IMR-90 (cell line): ENCODE measurements around the gene FHL2. TPM values are rescaled to one million over a fixed set of nuclear protein-coding genes. Genes with fewer than 3 reads are reported as not detected.

ENCODE experiments used
- ATAC-seq: fragments of 200-7000 bp; cut with Tn5 transposase; 2 replicates; pipeline ENCODE4 v1.9.1; 2020; ENCODE audit warnings: low read depth, mild to moderate bottlenecking, moderate library complexity
- BruUV-seq: library from RNA; stranded (reverse); fragments of 400-500 nt; replicated peaks from 2 replicates; lab custom pipeline; 2021; lab: Mats Ljungman, UMichigan
- CTCF ChIA-PET: fragments of 300-600 bp; formaldehyde crosslinking; extraction: SDS; loops from one replicate; lab custom pipeline; 2021; ENCODE audit warnings: antibody characterized with exemption; lab: Yijun Ruan, JAX
- POLR2A ChIA-PET: fragments of 300-600 bp; sonication (Branson Sonifier 250); formaldehyde crosslinking; loops from one replicate; lab custom pipeline; 2022; ENCODE audit warnings: antibody characterized with exemption; ENCODE audit not compliant: unreplicated experiment; lab: Charles Lee
- DNase-seq: peaks from one replicate; pipeline ENCODE4 v3.0.0; 2013
- H2AFZ ChIP-seq: replicated peaks from 2 replicates; pipeline ENCODE3; 2013; ENCODE audit warnings: low read length, mild to moderate bottlenecking; ENCODE audit not compliant: poor library complexity
- H2AK5ac ChIP-seq: 2 replicates; pipeline ENCODE4 v1.6.1; 2013; ENCODE audit warnings: low read depth, low read length, inconsistent platforms
- H2AK9ac ChIP-seq: replicated peaks from 2 replicates; pipeline ENCODE3; 2013; ENCODE audit warnings: mild to moderate bottlenecking, low read depth, low read length, moderate library complexity; ENCODE audit not compliant: poor library complexity
- H2BK120ac ChIP-seq: 2 replicates; pipeline ENCODE4 v1.6.1; 2013; ENCODE audit warnings: low read depth, low read length, inconsistent platforms
- H2BK15ac ChIP-seq: 3 replicates; pipeline ENCODE4 v1.6.1; 2013; ENCODE audit warnings: low read depth, low read length, inconsistent platforms
- H2BK20ac ChIP-seq: 2 replicates; pipeline ENCODE4 v1.6.1; 2013; ENCODE audit warnings: low read depth, mild to moderate bottlenecking, inconsistent platforms, low read length, moderate library complexity
- H2BK5ac ChIP-seq: 2 replicates; pipeline ENCODE4 v1.6.1; 2013; ENCODE audit warnings: mild to moderate bottlenecking, low read depth, low read length, inconsistent platforms; ENCODE audit not compliant: poor library complexity, severe bottlenecking
- H3K14ac ChIP-seq: replicated peaks from 2 replicates; pipeline ENCODE4 v1.6.1; 2013; ENCODE audit warnings: low read depth, low read length, inconsistent platforms
- H3K18ac ChIP-seq: 2 replicates; pipeline ENCODE4 v1.6.1; 2013; ENCODE audit warnings: low read depth, low read length, control low read depth
- H3K23ac ChIP-seq: 2 replicates; pipeline ENCODE4 v1.6.1; 2013; ENCODE audit warnings: low read depth, low read length, inconsistent platforms
- H3K27ac ChIP-seq: 2 replicates; pipeline ENCODE4 v1.5.1; 2013; ENCODE audit warnings: mild to moderate bottlenecking, control low read depth, low read length; ENCODE audit not compliant: insufficient read depth
- H3K27me3 ChIP-seq: 2 replicates; pipeline ENCODE4 v1.6.1; 2013; ENCODE audit warnings: low read length; ENCODE audit not compliant: control insufficient read depth, insufficient read depth
- H3K36me3 ChIP-seq: 2 replicates; pipeline ENCODE4 v1.6.1; 2013; ENCODE audit warnings: low read length, mixed read lengths; ENCODE audit not compliant: control insufficient read depth, insufficient read depth
- H3K4ac ChIP-seq: 2 replicates; pipeline ENCODE4 v1.6.1; 2013; ENCODE audit warnings: low read depth, low read length, inconsistent platforms
- H3K4me1 ChIP-seq: 2 replicates; pipeline ENCODE4 v1.6.1; 2013; ENCODE audit warnings: low read length, mixed read lengths; ENCODE audit not compliant: control insufficient read depth, insufficient read depth
- H3K4me2 ChIP-seq: 2 replicates; pipeline ENCODE4 v1.6.1; 2013; ENCODE audit warnings: low read depth, mild to moderate bottlenecking, control low read depth, low read length, moderate library complexity
- H3K4me3 ChIP-seq: 2 replicates; pipeline ENCODE4 v1.5.1; 2013; ENCODE audit warnings: low read depth, mild to moderate bottlenecking, control low read depth, low read length, moderate library complexity; ENCODE audit not compliant: insufficient read depth
- H3K56ac ChIP-seq: 2 replicates; pipeline ENCODE4 v1.6.1; 2013; ENCODE audit warnings: low read length, inconsistent platforms; ENCODE audit not compliant: insufficient read depth; ENCODE audit errors: extremely low read depth
- H3K79me1 ChIP-seq, 2 experiments: 2 replicates each; pipeline ENCODE4 v1.6.1; 2013; ENCODE audit warnings: low read length in 2 of 2, inconsistent platforms in 1 of 2, low read depth in 1 of 2
- H3K9ac ChIP-seq: 2 replicates; pipeline ENCODE4 v1.6.1; 2013; ENCODE audit warnings: low read depth, low read length, control low read depth
- H3K9me1 ChIP-seq: 2 replicates; pipeline ENCODE4 v1.6.1; 2013; ENCODE audit warnings: low read length, inconsistent platforms; ENCODE audit not compliant: insufficient read depth
- H3K9me3 ChIP-seq: 2 replicates; pipeline ENCODE4 v1.6.1; 2013; ENCODE audit warnings: low read length; ENCODE audit not compliant: control insufficient read depth, insufficient read depth
- H4K20me1 ChIP-seq: 2 replicates; pipeline ENCODE4 v1.6.1; 2013; ENCODE audit warnings: low read length, inconsistent platforms; ENCODE audit not compliant: insufficient read depth
- H4K5ac ChIP-seq: 2 replicates; pipeline ENCODE4 v1.6.1; 2013; ENCODE audit warnings: mild to moderate bottlenecking, low read depth, low read length, control low read depth
- H4K8ac ChIP-seq, 2 experiments: 2 replicates each; pipeline ENCODE4 v1.6.1; 2013; ENCODE audit warnings: low read depth in 2 of 2, low read length in 2 of 2, control low read depth in 1 of 2, inconsistent platforms in 1 of 2
- H4K91ac ChIP-seq: 2 replicates; pipeline ENCODE4 v1.6.1; 2013; ENCODE audit warnings: low read depth, low read length, inconsistent platforms; ENCODE audit not compliant: insufficient read depth
- BHLHE40 ChIP-seq: fragments of 150-350 bp; IDR thresholded peaks from 2 replicates; pipeline ENCODE4 v1.6.1; 2016; ENCODE audit warnings: mild to moderate bottlenecking, low read depth, low read length
- CEBPB ChIP-seq: IDR thresholded peaks from 2 replicates; pipeline ENCODE4 v1.6.1; 2012; ENCODE audit warnings: low read depth, low read length, improper control_type of control experiment
- CHD1 ChIP-seq: IDR thresholded peaks from 2 replicates; pipeline ENCODE4 v1.6.1; 2012; ENCODE audit warnings: low read depth, low read length, improper control_type of control experiment
- CTCF ChIP-seq: conservative IDR thresholded peaks from 2 replicates; pipeline ENCODE4 v1.5.1; 2012; ENCODE audit warnings: mild to moderate bottlenecking, low read depth, low read length, improper control_type of control experiment
- ELK1 ChIP-seq: fragments of 150-350 bp; IDR thresholded peaks from 2 replicates; pipeline ENCODE4 v1.6.1; 2016; ENCODE audit warnings: low read depth, mild to moderate bottlenecking, low read length, moderate library complexity, borderline replicate concordance
- FOS ChIP-seq: fragments of 150-350 bp; IDR thresholded peaks from 2 replicates; pipeline ENCODE4 v1.6.1; 2016; ENCODE audit warnings: low read depth, low read length
- MAFK ChIP-seq: IDR thresholded peaks from 2 replicates; pipeline ENCODE4 v1.6.1; 2012; ENCODE audit warnings: low read depth, low read length, improper control_type of control experiment
- MAZ ChIP-seq: IDR thresholded peaks from 2 replicates; pipeline ENCODE4 v1.6.1; 2012; ENCODE audit warnings: low read depth, mild to moderate bottlenecking, low read length, improper control_type of control experiment, moderate library complexity, borderline replicate concordance
- MXI1 ChIP-seq: IDR thresholded peaks from 2 replicates; pipeline ENCODE4 v1.6.1; 2012; ENCODE audit warnings: low read depth, mild to moderate bottlenecking, low read length, moderate library complexity, borderline replicate concordance
- NFE2L2 ChIP-seq: fragments of 150-350 bp; IDR thresholded peaks from 2 replicates; pipeline ENCODE4 v1.6.1; 2016; ENCODE audit warnings: low read depth, mild to moderate bottlenecking, low read length
- POLR2A ChIP-seq: IDR thresholded peaks from 2 replicates; pipeline ENCODE4 v1.6.1; 2012; ENCODE audit warnings: mild to moderate bottlenecking, low read depth, low read length
- RAD21 ChIP-seq: IDR thresholded peaks from 2 replicates; pipeline ENCODE4 v1.6.1; 2012; ENCODE audit warnings: low read length, improper control_type of control experiment
- RCOR1 ChIP-seq: IDR thresholded peaks from 2 replicates; pipeline ENCODE4 v1.6.1; 2012; ENCODE audit warnings: mild to moderate bottlenecking, low read length, improper control_type of control experiment; ENCODE audit not compliant: insufficient replicate concordance
- RFX5 ChIP-seq: IDR thresholded peaks from 2 replicates; pipeline ENCODE4 v1.8.0; 2012; ENCODE audit warnings: low read depth, mild to moderate bottlenecking, low read length, moderate library complexity
- SMC3 ChIP-seq: fragments of 150-350 bp; IDR thresholded peaks from 2 replicates; pipeline ENCODE4 v1.6.1; 2016; ENCODE audit warnings: low read depth, mild to moderate bottlenecking, antibody characterized with exemption, low read length, moderate library complexity
- USF2 ChIP-seq: fragments of 150-350 bp; IDR thresholded peaks from 2 replicates; pipeline ENCODE4 v1.6.1; 2017; ENCODE audit warnings: mild to moderate bottlenecking, antibody characterized with exemption, low read length, low read depth
- WGBS, 2 experiments: methylation state at CpG; one replicate each; pipeline versions ENCODE4 v1.1.5 to v1.1.7; 2013; ENCODE audit warnings: missing lambda C conversion rate in 2 of 2; ENCODE audit not compliant: insufficient read length in 1 of 2; ENCODE audit errors: extremely low coverage in 2 of 2; 5-methylcytosine and 5-hydroxymethylcytosine counted together
- dilution Hi-C: fragments of 300-500 bp; cut with HindIII; formaldehyde crosslinking; loops from one replicate; pipeline ENCODE4 v1.14.3; 2018; ENCODE audit warnings: low sequenced_read_pairs; ENCODE audit not compliant: unreplicated experiment
- in situ Hi-C: fragments of 300-500 bp; cut with MboI; formaldehyde crosslinking; loops from 3 replicates; pipeline ENCODE4 v1.14.3; 2019; ENCODE audit warnings: low sequenced_read_pairs, inconsistent platforms, mixed read lengths
- intact Hi-C: fragments of 100-400 bp; cut with micrococcal nuclease; formaldehyde crosslinking; loops from 2 replicates; pipeline ENCODE4 v1.10.0; 2022
- polyA plus RNA-seq, 3 experiments: library from polyadenylated mRNA; depleted of rRNA; stranded (reverse); fragments of >200 nt; gene quantifications; 2 replicates each; pipeline ENCODE4 v1.2.3, GENCODE V29; 2012; ENCODE audit warnings: low replicate concordance in 1 of 3
- total RNA-seq: library from RNA; depleted of rRNA; stranded (reverse); fragments of >200 nt; gene quantifications from 2 replicates; pipeline ENCODE4 v1.2.3, GENCODE V29; 2012

FHL2 gene
- total and polyA plus RNA-seq, 2 of the 4 experiments (the other 2 are of a cell fraction), result 464 to 550 TPM

- H3K4me2 ChIP-seq, result no peak overlapping the region
- no peak for DNase-seq
- H3K56ac ChIP-seq, result no peak overlapping the region
- peaks cover 4% of the 10 kb centered on the region for H3K36me3 ChIP-seq
- intact Hi-C loops (no loop called here), dilution Hi-C loops (no loop called here), in situ Hi-C loops (no loop called here)
- peaks cover 22% of the 10 kb centered on the region for H3K4me1 ChIP-seq
- H3K79me1 ChIP-seq, result peaks cover 12 to 17% of the 10 kb centered on the region in 2 experiments
- no peak overlapping the region for H2AK9ac ChIP-seq
- no peak overlapping the region for H2BK5ac ChIP-seq
- no peak overlapping the region for H3K4me3 ChIP-seq
- ChIA-PET POLR2A (no interaction called here), CTCF (interaction anchor here (0.6 kb wide), 1 partner anchor 10 kb away, joined by 3 read pairs; no protein-coding TSS in a partner anchor)
- WGBS, 2 experiments, result no CpG with 5 or more reads among the region's 7 CpGs
- no peak overlapping the region for H2BK15ac ChIP-seq
- no peak overlapping the region for H3K9ac ChIP-seq
- H3K27me3 ChIP-seq, result no peaks in the 10 kb centered on the region
- no peak overlapping the region for H4K5ac ChIP-seq
- no peak overlapping the region for H3K14ac ChIP-seq
- H3K4ac ChIP-seq, result no peak overlapping the region
- peaks cover 9% of the 10 kb centered on the region; the same call in 1 of the 2 replicates for H3K9me1 ChIP-seq
- no peak overlapping the region for H4K8ac ChIP-seq
- H3K18ac ChIP-seq, result no peak overlapping the region
- H2AK5ac ChIP-seq, result no peak overlapping the region
- H4K20me1 ChIP-seq, result 0 out of 2 replicates have a peak, but pooled peaks cover 5% of the 10 kb centered on the region
- no peak overlapping the region for H4K91ac ChIP-seq
- no peaks in the 10 kb centered on the region for H3K9me3 ChIP-seq
- H2BK120ac ChIP-seq, result no peak overlapping the region
- no peak for ATAC-seq
- no peak overlapping the region for H2AFZ ChIP-seq
- H3K27ac ChIP-seq, result no peak overlapping the region
- H3K23ac ChIP-seq, result no peak overlapping the region
- no peak for TF ChIP-seq FOS
- TF ChIP-seq MXI1, result no peak
- TF ChIP-seq MAFK, result no peak
- TF ChIP-seq RFX5, result no peak
- no peak for TF ChIP-seq ELK1
- no peak for TF ChIP-seq CTCF
- no peak for TF ChIP-seq CEBPB
- no peak for TF ChIP-seq MAZ
- no peak for TF ChIP-seq POLR2A
- no peak for TF ChIP-seq BHLHE40
- TF ChIP-seq RCOR1, result no peak
- no peak for TF ChIP-seq CHD1
- TF ChIP-seq RAD21, result no peak
- no peak for TF ChIP-seq USF2
- no peak for TF ChIP-seq NFE2L2
- no peak for TF ChIP-seq SMC3
- H2BK20ac ChIP-seq, result no peak overlapping the region
- no TSS peak for BruUV-seq
Measured at GRCh38 chr2:105401867-105402266, 3.0 kb upstream of the FHL2 start.
